ENCODE data around the gene CENPB.
A peak's percentile ranks its signal among the peaks of the same experiment; 100 is the strongest.

Gene CENPB

GRCh38 chr20:3749689-3750531 lies 36.6 kb downstream of the CENPB start:
- no peak for DNase-seq
- H3K36me3 ChIP-seq (ENCODE audit: control insufficient read depth, insufficient read depth, low read length): no peaks in the 10 kb centered on the region
- no peaks in the 10 kb centered on the region for H3K27me3 ChIP-seq (replicated peaks; ENCODE audit: control insufficient read depth, insufficient read depth, low read length, poor library complexity, severe bottlenecking)
- H3K27ac ChIP-seq (ENCODE audit: insufficient read depth, low read length, poor library complexity, severe bottlenecking): no peak overlapping the region
- H3K4me1 ChIP-seq (ENCODE audit: control insufficient read depth, insufficient read depth, low read length, poor library complexity, severe bottlenecking): peaks cover 10% of the 10 kb centered on the region
- H3K9me3 ChIP-seq (ENCODE audit: control insufficient read depth, low read length): no peaks in the 10 kb centered on the region
- no peak overlapping the region for H3K4me3 ChIP-seq (ENCODE audit: insufficient read depth, low read depth, low read length, poor library complexity, severe bottlenecking)

DNA sequence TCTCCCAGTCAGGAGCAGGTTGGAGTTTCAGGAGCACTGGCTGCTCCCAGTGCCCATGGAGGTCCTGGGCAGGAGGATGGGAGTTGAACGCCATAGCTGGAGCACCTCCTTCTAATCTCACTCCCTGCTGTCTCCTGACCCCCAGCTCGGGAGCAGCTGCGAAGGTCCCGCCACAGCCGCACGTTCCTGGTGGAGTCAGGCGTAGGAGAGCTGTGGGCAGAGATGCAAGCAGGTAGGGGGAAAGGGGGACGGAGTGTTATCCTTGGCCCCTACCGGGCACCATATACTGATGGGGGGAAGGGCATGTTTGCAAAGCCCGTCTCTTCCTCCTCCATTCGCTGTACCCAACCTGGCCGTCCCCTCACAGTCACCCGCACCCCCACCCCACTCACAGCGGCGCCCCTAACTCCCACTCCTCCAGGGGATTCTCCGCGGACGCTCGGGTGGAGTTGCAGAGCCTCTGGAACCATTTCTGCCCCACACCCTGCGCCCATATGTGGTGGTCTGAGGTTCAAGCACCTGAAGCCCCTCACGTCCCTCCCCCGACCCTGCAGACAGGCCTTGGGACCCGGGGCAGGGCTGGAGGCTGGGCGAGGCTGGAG lies 37.4 kb downstream of the CENPB start:
- H3K4me1 ChIP-seq (ENCODE audit: control insufficient read depth, insufficient read depth, low read length, poor library complexity, severe bottlenecking): peaks cover 12% of the 10 kb centered on the region
- no peak for DNase-seq
- H3K36me3 ChIP-seq (ENCODE audit: control insufficient read depth, insufficient read depth, low read length): no peaks in the 10 kb centered on the region
- no peak overlapping the region for H3K27ac ChIP-seq (ENCODE audit: insufficient read depth, low read length, poor library complexity, severe bottlenecking)
- no peaks in the 10 kb centered on the region for H3K9me3 ChIP-seq (ENCODE audit: control insufficient read depth, low read length)
- no peaks in the 10 kb centered on the region for H3K27me3 ChIP-seq (replicated peaks; ENCODE audit: control insufficient read depth, insufficient read depth, low read length, poor library complexity, severe bottlenecking)
- no peak overlapping the region for H3K4me3 ChIP-seq (ENCODE audit: insufficient read depth, low read depth, low read length, poor library complexity, severe bottlenecking)

- H3K27me3 ChIP-seq (replicated peaks; ENCODE audit: control insufficient read depth, insufficient read depth, low read length, poor library complexity, severe bottlenecking): no peaks in the 10 kb centered on the region
- H3K36me3 ChIP-seq (ENCODE audit: control insufficient read depth, insufficient read depth, low read length): no peaks in the 10 kb centered on the region
These were observed 38.5 kb downstream of the CENPB start for GRCh38 chr20:3748073-3748472.

DNA sequence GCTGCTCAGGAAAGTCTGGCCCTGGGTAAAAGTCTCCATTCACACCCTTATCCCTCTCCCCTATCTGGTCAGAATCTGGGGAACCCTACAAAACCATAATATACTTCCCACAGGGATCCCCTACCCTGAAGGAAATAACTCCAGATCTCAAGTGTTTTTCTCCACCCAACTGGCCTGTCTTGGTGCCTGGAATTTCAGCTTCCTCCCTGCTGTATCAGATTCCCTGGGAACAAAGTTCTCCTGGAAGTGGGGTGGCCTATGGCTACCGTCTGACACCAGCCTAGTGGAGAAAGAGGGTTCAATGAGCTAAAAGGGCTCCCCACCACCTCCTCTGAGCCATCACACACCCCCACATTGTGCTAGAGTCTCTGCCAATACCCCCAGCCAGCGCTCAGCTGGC lies 39.1 kb downstream of the CENPB start:
- DNase-seq: no peak
- Histone ChIP-seq H3K9me3 (ENCODE audit: control insufficient read depth, low read length) (no peaks in the 10 kb centered on the region), H3K4me1 (ENCODE audit: control insufficient read depth, insufficient read depth, low read length, poor library complexity, severe bottlenecking) (peaks cover 12% of the 10 kb centered on the region), H3K36me3 (ENCODE audit: control insufficient read depth, insufficient read depth, low read length) (no peaks in the 10 kb centered on the region), H3K27ac (ENCODE audit: insufficient read depth, low read length, poor library complexity, severe bottlenecking) (no peak overlapping the region), H3K27me3 (replicated peaks; ENCODE audit: control insufficient read depth, insufficient read depth, low read length, poor library complexity, severe bottlenecking) (no peaks in the 10 kb centered on the region), H3K4me3 (ENCODE audit: insufficient read depth, low read depth, low read length, poor library complexity, severe bottlenecking) (no peak overlapping the region)

More at GRCh38 chr20:3748073-3748472, 38.5 kb downstream of the CENPB start:
- no peak for DNase-seq
- H3K4me3 ChIP-seq (ENCODE audit: insufficient read depth, low read depth, low read length, poor library complexity, severe bottlenecking): no peak overlapping the region
- no peaks in the 10 kb centered on the region for H3K9me3 ChIP-seq (ENCODE audit: control insufficient read depth, low read length)
- H3K4me1 ChIP-seq (ENCODE audit: control insufficient read depth, insufficient read depth, low read length, poor library complexity, severe bottlenecking): peaks cover 12% of the 10 kb centered on the region
- H3K27ac ChIP-seq (ENCODE audit: insufficient read depth, low read length, poor library complexity, severe bottlenecking): no peak overlapping the region

- H3K27ac ChIP-seq (ENCODE audit: insufficient read depth, low read length, poor library complexity, severe bottlenecking): no peak overlapping the region
- peaks cover 12% of the 10 kb centered on the region for H3K4me1 ChIP-seq (ENCODE audit: control insufficient read depth, insufficient read depth, low read length, poor library complexity, severe bottlenecking)
- no peak overlapping the region for H3K4me3 ChIP-seq (ENCODE audit: insufficient read depth, low read depth, low read length, poor library complexity, severe bottlenecking)
- no peak for DNase-seq
- H3K27me3 ChIP-seq (replicated peaks; ENCODE audit: control insufficient read depth, insufficient read depth, low read length, poor library complexity, severe bottlenecking): no peaks in the 10 kb centered on the region
- H3K36me3 ChIP-seq (ENCODE audit: control insufficient read depth, insufficient read depth, low read length): no peaks in the 10 kb centered on the region
- H3K9me3 ChIP-seq (ENCODE audit: control insufficient read depth, low read length): no peaks in the 10 kb centered on the region
These were observed 40.8 kb downstream of the CENPB start for GRCh38 chr20:3745686-3746173.

- H3K36me3 ChIP-seq (ENCODE audit: control insufficient read depth, insufficient read depth, low read length): no peaks in the 10 kb centered on the region
- DNase-seq: peak; percentile 70 to 75 (median 73)
- H3K27ac ChIP-seq (ENCODE audit: insufficient read depth, low read length, poor library complexity, severe bottlenecking): no peak overlapping the region
- no peaks in the 10 kb centered on the region for H3K27me3 ChIP-seq (replicated peaks; ENCODE audit: control insufficient read depth, insufficient read depth, low read length, poor library complexity, severe bottlenecking)
- H3K4me3 ChIP-seq (ENCODE audit: insufficient read depth, low read depth, low read length, poor library complexity, severe bottlenecking): no peak overlapping the region
- peaks cover 12% of the 10 kb centered on the region for H3K4me1 ChIP-seq (ENCODE audit: control insufficient read depth, insufficient read depth, low read length, poor library complexity, severe bottlenecking)
- no peaks in the 10 kb centered on the region for H3K9me3 ChIP-seq (ENCODE audit: control insufficient read depth, low read length)
These were observed 41.5 kb downstream of the CENPB start for GRCh38 chr20:3744806-3745685.

- no peak for DNase-seq
- Histone ChIP-seq H3K27ac (ENCODE audit: insufficient read depth, low read length, poor library complexity, severe bottlenecking) (no peak overlapping the region), H3K27me3 (replicated peaks; ENCODE audit: control insufficient read depth, insufficient read depth, low read length, poor library complexity, severe bottlenecking) (no peaks in the 10 kb centered on the region), H3K4me3 (ENCODE audit: insufficient read depth, low read depth, low read length, poor library complexity, severe bottlenecking) (no peak overlapping the region), H3K9me3 (ENCODE audit: control insufficient read depth, low read length) (no peaks in the 10 kb centered on the region), H3K4me1 (ENCODE audit: control insufficient read depth, insufficient read depth, low read length, poor library complexity, severe bottlenecking) (peaks cover 12% of the 10 kb centered on the region), H3K36me3 (ENCODE audit: control insufficient read depth, insufficient read depth, low read length) (no peaks in the 10 kb centered on the region)
These were observed 42.5 kb downstream of the CENPB start for GRCh38 chr20:3744037-3744436.

DNA sequence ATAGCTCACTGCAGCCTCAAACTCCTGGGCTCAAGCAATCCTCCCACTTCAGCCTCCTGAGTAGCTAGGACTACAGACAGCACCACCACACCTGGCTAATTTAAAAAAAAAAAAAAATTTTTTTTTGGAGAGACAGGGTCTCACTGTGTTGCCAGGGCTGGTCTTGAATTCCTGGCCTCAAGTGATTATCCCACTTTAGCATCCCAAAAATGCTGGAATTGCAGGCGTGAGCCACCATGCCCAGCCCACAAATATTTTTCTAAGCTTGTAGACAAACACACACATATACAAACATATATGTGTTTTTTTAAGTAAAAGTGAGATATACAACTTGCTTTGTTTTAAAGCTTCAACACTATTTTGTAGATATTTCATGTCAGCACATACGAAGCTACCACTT lies 43.3 kb downstream of the CENPB start:
- no peak overlapping the region for H3K27ac ChIP-seq (ENCODE audit: insufficient read depth, low read length, poor library complexity, severe bottlenecking)
- no peaks in the 10 kb centered on the region for H3K27me3 ChIP-seq (replicated peaks; ENCODE audit: control insufficient read depth, insufficient read depth, low read length, poor library complexity, severe bottlenecking)
- H3K4me3 ChIP-seq (ENCODE audit: insufficient read depth, low read depth, low read length, poor library complexity, severe bottlenecking): no peak overlapping the region
- no peak for DNase-seq
- peaks cover 12% of the 10 kb centered on the region for H3K4me1 ChIP-seq (ENCODE audit: control insufficient read depth, insufficient read depth, low read length, poor library complexity, severe bottlenecking)
- H3K36me3 ChIP-seq (ENCODE audit: control insufficient read depth, insufficient read depth, low read length): no peaks in the 10 kb centered on the region
- H3K9me3 ChIP-seq (ENCODE audit: control insufficient read depth, low read length): no peaks in the 10 kb centered on the region

DNA sequence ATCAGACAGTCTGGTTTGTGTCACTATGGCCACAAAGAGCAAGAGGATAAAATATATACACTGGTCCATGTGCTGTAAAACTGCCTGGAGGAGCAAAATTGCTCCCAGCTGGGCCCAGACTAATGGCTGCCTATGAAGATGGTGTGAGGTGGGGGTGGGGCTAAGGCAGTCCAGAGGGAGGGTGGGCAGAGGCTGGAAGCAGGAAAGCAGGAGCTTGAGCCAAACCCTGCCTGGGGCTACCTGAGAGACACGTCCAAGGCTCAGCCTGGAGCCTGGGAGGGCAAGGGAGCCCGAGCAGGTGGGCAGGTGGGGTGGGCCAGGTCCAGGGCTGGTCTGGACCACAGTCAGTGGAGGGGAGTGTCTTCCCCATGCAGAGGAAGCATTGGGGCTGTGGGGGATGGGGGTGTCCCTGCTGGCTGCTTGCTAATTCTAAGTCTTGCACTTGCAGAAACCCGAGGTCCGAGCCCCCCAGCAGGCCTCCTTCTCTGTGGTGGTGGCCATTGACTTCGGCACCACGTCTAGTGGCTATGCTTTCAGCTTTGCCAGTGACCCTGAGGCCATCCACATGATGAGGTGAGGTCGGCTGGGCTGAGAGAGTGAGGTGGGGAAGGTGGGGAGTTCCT lies 44.6 kb downstream of the CENPB start:
- no peaks in the 10 kb centered on the region for H3K9me3 ChIP-seq (ENCODE audit: control insufficient read depth, low read length)
- DNase-seq: no peak
- H3K27ac ChIP-seq (ENCODE audit: insufficient read depth, low read length, poor library complexity, severe bottlenecking): no peak overlapping the region

More for the DNA sequence above, 44.6 kb downstream of the CENPB start:
- Histone ChIP-seq H3K4me3 (ENCODE audit: insufficient read depth, low read depth, low read length, poor library complexity, severe bottlenecking) (no peak overlapping the region), H3K27me3 (replicated peaks; ENCODE audit: control insufficient read depth, insufficient read depth, low read length, poor library complexity, severe bottlenecking) (no peaks in the 10 kb centered on the region), H3K4me1 (ENCODE audit: control insufficient read depth, insufficient read depth, low read length, poor library complexity, severe bottlenecking) (peaks cover 12% of the 10 kb centered on the region), H3K36me3 (ENCODE audit: control insufficient read depth, insufficient read depth, low read length) (no peaks in the 10 kb centered on the region)
